Fibroblast of pulmonary artery (primary cell): ENCODE results near the gene CDS1.
A peak's percentile ranks its signal among the peaks of the same experiment; 100 is the strongest.

Experiments used
- DNase-seq: peaks from one replicate; pipeline ENCODE4 v3.0.0-alpha.2; 2010; ENCODE audit warnings: low read depth
- H3K4me3 ChIP-seq: replicated peaks from 2 replicates; pipeline ENCODE4 v1.5.1; 2011; ENCODE audit warnings: low read depth, mild to moderate bottlenecking, control low read depth, low read length, moderate library complexity
- CTCF ChIP-seq: IDR thresholded peaks from 2 replicates; pipeline ENCODE4 v1.5.1; 2011; ENCODE audit warnings: mild to moderate bottlenecking, control low read depth, low read length, inconsistent platforms; ENCODE audit errors: missing control alignments

Gene CDS1

GRCh38 chr4:84565951-84566350 lies 17.0 kb upstream of the CDS1 start:
- no peak overlapping the region for H3K4me3 ChIP-seq
- TF ChIP-seq CTCF, result no peak
- no peak for DNase-seq

- TF ChIP-seq CTCF, result no peak
- DNase-seq, result no peak
- H3K4me3 ChIP-seq, result no peak overlapping the region
Observed at GRCh38 chr4:84568496-84568895, 14.4 kb upstream of the CDS1 start.

GRCh38 chr4:84569009-84569408 lies 13.9 kb upstream of the CDS1 start:
- no peak for DNase-seq
- no peak for TF ChIP-seq CTCF
- no peak overlapping the region for H3K4me3 ChIP-seq

GRCh38 chr4:84573385-84574068 lies 9.4 kb upstream of the CDS1 start:
- no peak overlapping the region for H3K4me3 ChIP-seq
- TF ChIP-seq CTCF, result no peak
- DNase-seq, result no peak

- no peak overlapping the region for H3K4me3 ChIP-seq
- TF ChIP-seq CTCF, result no peak
- DNase-seq, result no peak
Observed at GRCh38 chr4:84574069-84574720, 8.7 kb upstream of the CDS1 start.

- H3K4me3 ChIP-seq, result no peak overlapping the region
- DNase-seq, result peak; percentile 72
- TF ChIP-seq CTCF, result peak; percentile 77
Observed at GRCh38 chr4:84578540-84579402, 4.2 kb upstream of the CDS1 start.
